Panc1 (cell line): ENCODE results near the gene ATP13A1. TPM values are rescaled to one million over a fixed set of nuclear protein-coding genes. Genes with fewer than 3 reads are reported as not detected.
A peak's percentile ranks its signal among the peaks of the same experiment; 100 is the strongest.

Experiments used
- ATAC-seq: fragments of 200-7000 bp; cut with Tn5 transposase; 2 replicates; pipeline ENCODE4 v1.9.1; 2020; ENCODE audit warnings: mild to moderate bottlenecking, moderate library complexity
- BruUV-seq: library from RNA; stranded (reverse); fragments of 400-500 nt; replicated peaks from 2 replicates; lab custom pipeline; 2021; lab: Mats Ljungman, UMichigan
- CTCF ChIA-PET: fragments of 300-600 bp; sonication (Branson Sonifier 250); formaldehyde crosslinking; loops from one replicate; lab custom pipeline; 2022; ENCODE audit warnings: antibody characterized with exemption; lab: Charles Lee
- POLR2A ChIA-PET: fragments of 300-600 bp; sonication (Branson Sonifier 250); formaldehyde crosslinking; loops from one replicate; lab custom pipeline; 2022; ENCODE audit warnings: antibody characterized with exemption; lab: Charles Lee
- DNase-seq: peaks from one replicate; pipeline ENCODE4 v3.0.0-alpha.2; 2010; ENCODE audit warnings: low read depth, low spot score
- H3K27ac ChIP-seq: 2 replicates; pipeline ENCODE4 v1.5.1; 2011; ENCODE audit warnings: mild to moderate bottlenecking, low read length, inconsistent platforms
- H3K27me3 ChIP-seq: fragments of 200-500 bp; sonication (Bioruptor generic); 2 replicates; pipeline ENCODE4 v1.6.0; 2014; ENCODE audit warnings: low read length, inconsistent platforms; ENCODE audit not compliant: control insufficient read depth, insufficient read depth
- H3K36me3 ChIP-seq: fragments of 200-500 bp; sonication (Bioruptor generic); 2 replicates; pipeline ENCODE4 v1.5.1; 2014; ENCODE audit warnings: inconsistent platforms, mild to moderate bottlenecking, low read length, moderate library complexity; ENCODE audit not compliant: control insufficient read depth, insufficient read depth
- H3K4me1 ChIP-seq: 2 replicates; pipeline ENCODE4 v1.5.1; 2011; ENCODE audit warnings: inconsistent platforms, mild to moderate bottlenecking, low read length, moderate library complexity; ENCODE audit not compliant: control insufficient read depth, insufficient read depth
- H3K4me3 ChIP-seq, 2 experiments: 2 replicates each; pipeline ENCODE4 v1.5.1; 2011 to 2012; ENCODE audit warnings: low read depth in 2 of 2, low read length in 2 of 2, mild to moderate bottlenecking in 2 of 2, inconsistent platforms in 1 of 2, moderate library complexity in 1 of 2
- H3K9me3 ChIP-seq: fragments of 200-500 bp; sonication (Bioruptor generic); 2 replicates; pipeline ENCODE4 v1.5.1; 2014; ENCODE audit warnings: low read depth, mild to moderate bottlenecking, inconsistent platforms, low read length, moderate library complexity; ENCODE audit not compliant: control insufficient read depth, insufficient read depth
- CTCF ChIP-seq: fragments of 450-650 bp; IDR thresholded peaks from 2 replicates; pipeline ENCODE4 v1.5.1; 2017; ENCODE audit warnings: mild to moderate bottlenecking
- POLR2AphosphoS5 ChIP-seq: IDR thresholded peaks from 2 replicates; pipeline ENCODE4 v1.6.1; 2012; ENCODE audit warnings: mild to moderate bottlenecking, low read depth, low read length, moderate library complexity
- REST ChIP-seq, 2 experiments: IDR thresholded peaks; 2 replicates each; pipeline ENCODE4 v1.6.1; 2011 to 2012; ENCODE audit warnings: low read depth in 2 of 2, control low read depth in 1 of 2, low read length in 1 of 2, mild to moderate bottlenecking in 1 of 2, moderate library complexity in 1 of 2; ENCODE audit not compliant: insufficient read depth in 1 of 2
- SIN3A ChIP-seq: IDR thresholded peaks from 2 replicates; pipeline ENCODE4 v1.6.1; 2012; ENCODE audit warnings: low read depth, mild to moderate bottlenecking, low read length, moderate library complexity, borderline replicate concordance; ENCODE audit not compliant: insufficient read depth
- TCF7L2 ChIP-seq: IDR thresholded peaks from 2 replicates; pipeline ENCODE4 v1.6.1; 2011; ENCODE audit warnings: mild to moderate bottlenecking, low read depth, low read length, inconsistent platforms
- in situ Hi-C: cut with HindIII; loops from 2 replicates; pipeline ENCODE4 v1.10.0; 2016; ENCODE audit warnings: low sequenced_read_pairs, low pct_unique_long_range_greater_than_20kb
- intact Hi-C: fragments of 100-400 bp; cut with micrococcal nuclease; formaldehyde crosslinking; loops from one replicate; pipeline ENCODE4 v1.10.0; 2022; ENCODE audit not compliant: unreplicated experiment
- total RNA-seq: library from RNA; stranded (reverse); gene quantifications from one replicate; pipeline ENCODE4 v1.2.1, GENCODE V29; 2021; ENCODE audit not compliant: unreplicated experiment

Gene ATP13A1
- total RNA-seq, 1 experiment from 2014 or later, result 62.3 TPM

- H3K9me3 ChIP-seq, result no peaks in the 10 kb centered on the region
- POLR2A ChIA-PET, result no interaction called here
- no peaks in the 10 kb centered on the region for H3K4me1 ChIP-seq
- in situ Hi-C loops, result no loop called here
- H3K27me3 ChIP-seq, result no peaks in the 10 kb centered on the region
- H3K4me3 ChIP-seq, result no peak overlapping the region
- DNase-seq (no peak), ATAC-seq (no peak)
- intact Hi-C loops, result no loop called here
- TSS peak; percentile 48 for BruUV-seq
- TF ChIP-seq POLR2AphosphoS5 (no peak), SIN3A (no peak), CTCF (no peak), TCF7L2 (no peak), REST (IDR thresholded peaks at IDR 0.05; ENCODE audit: insufficient read depth in 1 of 2, low read depth in 2 of 2, low read length in 1 of 2) (no peak)
- no peaks in the 10 kb centered on the region for H3K36me3 ChIP-seq
- no peak overlapping the region for H3K27ac ChIP-seq
- CTCF ChIA-PET, result no interaction called here
These were observed 65.6 kb downstream of the ATP13A1 start for GRCh38 chr19:19597809-19598306.

Other genes with a start within 250 kb of the ATP13A1 start
- 1.8 TPM for gene TSSK6, start 148.1 kb downstream of the ATP13A1 start, total RNA-seq
- gene NDUFA13, start 147.5 kb downstream of the ATP13A1 start, total RNA-seq, result 287 TPM
- gene YJEFN3, start 134.8 kb downstream of the ATP13A1 start, total RNA-seq, result 6.1 TPM
- gene CILP2, start 125.4 kb downstream of the ATP13A1 start, total RNA-seq, result 0.46 TPM
- gene PBX4, start 45.0 kb downstream of the ATP13A1 start, total RNA-seq, result 8.3 TPM
- 16.0 TPM for gene LPAR2, start 35.5 kb downstream of the ATP13A1 start, total RNA-seq
- gene GMIP, start 20.0 kb downstream of the ATP13A1 start, total RNA-seq, result 18.1 TPM
- 15.6 TPM for gene ZNF101, start 5.2 kb upstream of the ATP13A1 start, total RNA-seq
- gene ZNF14, start 69.4 kb upstream of the ATP13A1 start, total RNA-seq, result 5.6 TPM
- gene ZNF506, start 158.1 kb upstream of the ATP13A1 start, total RNA-seq, result 11.4 TPM
- 8.9 TPM for gene ZNF253, start 202.2 kb upstream of the ATP13A1 start, total RNA-seq
- gene ZNF93, start 237.3 kb upstream of the ATP13A1 start, total RNA-seq, result 8.9 TPM